Karpas-422 (cell line): ENCODE data around the gene RASA2. TPM values are rescaled to one million over a fixed set of nuclear protein-coding genes. Genes with fewer than 3 reads are reported as not detected.
"Not testable (repeated sequence)": the region's sequence is repeated elsewhere in the genome, so short reads cannot be mapped to it uniquely, and the experiment has no call there.

ENCODE experiments used
- DNase-seq: peaks from one replicate; pipeline ENCODE4 v3.0.0-alpha.2; 2015
- H2AFZ ChIP-seq: fragments of 200-600 bp; sonication (generic); 2 replicates; pipeline ENCODE4 v1.6.1; 2014; ENCODE audit warnings: antibody characterized with exemption, low read length, mixed read lengths
- H3K27ac ChIP-seq: fragments of 200-600 bp; sonication (generic); 2 replicates; pipeline ENCODE4 v1.5.1; 2014; ENCODE audit warnings: mild to moderate bottlenecking, low read length, moderate library complexity
- H3K27me3 ChIP-seq: fragments of 200-600 bp; sonication (generic); 2 replicates; pipeline ENCODE4 v1.6.1; 2014; ENCODE audit warnings: low read length, mixed read lengths
- H3K36me3 ChIP-seq: fragments of 200-600 bp; sonication (generic); 2 replicates; pipeline ENCODE4 v1.6.1; 2014; ENCODE audit warnings: low read length, mixed read lengths; ENCODE audit not compliant: insufficient read depth
- H3K4me1 ChIP-seq: fragments of 200-600 bp; sonication (generic); 2 replicates; pipeline ENCODE4 v1.6.1; 2014; ENCODE audit warnings: mild to moderate bottlenecking, low read length, mixed read lengths
- H3K4me2 ChIP-seq: fragments of 200-600 bp; sonication (generic); 2 replicates; pipeline ENCODE4 v1.6.1; 2014; ENCODE audit warnings: low read length, low read depth, mild to moderate bottlenecking; ENCODE audit not compliant: poor library complexity, severe bottlenecking
- H3K4me3 ChIP-seq: fragments of 200-600 bp; sonication (generic); 2 replicates; pipeline ENCODE4 v1.5.1; 2014; ENCODE audit warnings: mild to moderate bottlenecking, antibody characterized with exemption, low read length, mixed read lengths
- H3K79me2 ChIP-seq: fragments of 200-600 bp; sonication (generic); 2 replicates; pipeline ENCODE4 v1.6.1; 2014; ENCODE audit warnings: mild to moderate bottlenecking, low read length, mixed read lengths
- H3K9ac ChIP-seq: fragments of 200-600 bp; sonication (generic); 2 replicates; pipeline ENCODE4 v1.6.0; 2014; ENCODE audit warnings: low read length
- H3K9me2 ChIP-seq: fragments of 200-600 bp; sonication (generic), shearing (Covaris generic); replicated peaks from 2 replicates; pipeline ENCODE4 v1.6.0; 2014; ENCODE audit warnings: mild to moderate bottlenecking, low read length, moderate library complexity; ENCODE audit not compliant: insufficient read depth
- H3K9me3 ChIP-seq: fragments of 300-700, 200-600 bp; sonication (generic); 2 replicates; pipeline ENCODE4 v1.6.1; 2014; ENCODE audit warnings: low read length, mixed read lengths
- H4K20me1 ChIP-seq: fragments of 200-600 bp; sonication (generic); 2 replicates; pipeline ENCODE4 v1.6.1; 2014; ENCODE audit warnings: mild to moderate bottlenecking, antibody characterized with exemption, low read length, low read depth; ENCODE audit not compliant: insufficient read depth
- total RNA-seq: library from RNA; depleted of rRNA; stranded (reverse); fragments of >200 nt; shearing (Covaris generic); gene quantifications from 2 replicates; pipeline ENCODE4 v1.2.3, GENCODE V29; 2014; ENCODE audit warnings: low replicate concordance

RASA2 gene
- total RNA-seq, 1 experiment from 2014 or later, result 27.1 TPM

- peaks cover 32% of the 10 kb centered on the region for H3K36me3 ChIP-seq
- not testable (repeated sequence) for H3K4me2 ChIP-seq, H3K4me3 ChIP-seq, DNase-seq, H3K9me2 ChIP-seq, H3K27ac ChIP-seq, H3K27me3 ChIP-seq, H2AFZ ChIP-seq, H4K20me1 ChIP-seq, H3K4me1 ChIP-seq, H3K9me3 ChIP-seq, H3K9ac ChIP-seq
- H3K79me2 ChIP-seq, result peaks cover 51% of the 10 kb centered on the region
These were observed 49.2 kb downstream of the RASA2 start for GRCh38 chr3:141536017-141536416.

- H3K9ac ChIP-seq, result no peak overlapping the region
- no peak overlapping the region for H3K4me2 ChIP-seq
- H3K27ac ChIP-seq, result no peak overlapping the region
- H3K4me3 ChIP-seq, result no peak overlapping the region
- no peaks in the 10 kb centered on the region for H3K9me2 ChIP-seq
- no peak for DNase-seq
- no peak overlapping the region for H2AFZ ChIP-seq
- peaks cover 44% of the 10 kb centered on the region for H3K79me2 ChIP-seq
- H3K27me3 ChIP-seq, result no peaks in the 10 kb centered on the region
- no peaks in the 10 kb centered on the region for H3K4me1 ChIP-seq
- peaks cover 44% of the 10 kb centered on the region for H3K36me3 ChIP-seq
- no peaks in the 10 kb centered on the region for H4K20me1 ChIP-seq
- peaks cover 3% of the 10 kb centered on the region; the same call in 1 of the 2 replicates for H3K9me3 ChIP-seq
These were observed 51.0 kb downstream of the RASA2 start for GRCh38 chr3:141537856-141538255.

- no peak overlapping the region for H3K27ac ChIP-seq
- H3K79me2 ChIP-seq, result peaks cover 41% of the 10 kb centered on the region
- H3K4me3 ChIP-seq, result no peak overlapping the region
These were observed 51.9 kb downstream of the RASA2 start for GRCh38 chr3:141538568-141539240.

GRCh38 chr3:141539431-141540187 lies 52.8 kb downstream of the RASA2 start:
- no peak for DNase-seq
- H3K27me3 ChIP-seq, result no peaks in the 10 kb centered on the region
- peaks cover 39% of the 10 kb centered on the region for H3K79me2 ChIP-seq
- peaks cover 7% of the 10 kb centered on the region; the same call in 1 of the 2 replicates for H3K9me3 ChIP-seq
- no peaks in the 10 kb centered on the region for H3K4me1 ChIP-seq
- H3K36me3 ChIP-seq, result peaks cover 38% of the 10 kb centered on the region
- no peak overlapping the region for H3K27ac ChIP-seq
- H4K20me1 ChIP-seq, result no peaks in the 10 kb centered on the region
- H3K4me3 ChIP-seq, result no peak overlapping the region
- no peak overlapping the region for H3K9ac ChIP-seq
- no peak overlapping the region for H3K4me2 ChIP-seq
- no peaks in the 10 kb centered on the region for H3K9me2 ChIP-seq
- no peak overlapping the region for H2AFZ ChIP-seq

More at GRCh38 chr3:141538568-141539240, 51.9 kb downstream of the RASA2 start:
- H3K9me2 ChIP-seq, result no peaks in the 10 kb centered on the region
- H3K4me1 ChIP-seq, result no peaks in the 10 kb centered on the region
- no peaks in the 10 kb centered on the region for H3K27me3 ChIP-seq
- H3K36me3 ChIP-seq, result peaks cover 44% of the 10 kb centered on the region
- H3K4me2 ChIP-seq, result no peak overlapping the region
- H3K9me3 ChIP-seq, result peaks cover 7% of the 10 kb centered on the region; the same call in 1 of the 2 replicates
- no peak for DNase-seq
- no peak overlapping the region for H3K9ac ChIP-seq
- no peaks in the 10 kb centered on the region for H4K20me1 ChIP-seq
- no peak overlapping the region for H2AFZ ChIP-seq

- Histone ChIP-seq H3K4me1 (no peaks in the 10 kb centered on the region), H3K9me2 (no peaks in the 10 kb centered on the region), H3K9ac (no peak overlapping the region), H4K20me1 (no peaks in the 10 kb centered on the region), H3K4me3 (no peak overlapping the region), H3K4me2 (no peak overlapping the region), H3K79me2 (peaks cover 40% of the 10 kb centered on the region), H3K27ac (no peak overlapping the region), H3K36me3 (peaks cover 41% of the 10 kb centered on the region), H3K9me3 (peaks cover 7% of the 10 kb centered on the region; the same call in 1 of the 2 replicates), H3K27me3 (no peaks in the 10 kb centered on the region), H2AFZ (no peak overlapping the region)
- DNase-seq, result no peak
These were observed 53.7 kb downstream of the RASA2 start for GRCh38 chr3:141540531-141540930.

GRCh38 chr3:141542202-141542969 lies 55.6 kb downstream of the RASA2 start:
- Histone ChIP-seq H3K79me2 (peaks cover 47% of the 10 kb centered on the region), H3K4me2 (no peak overlapping the region), H3K9ac (no peak overlapping the region), H2AFZ (no peak overlapping the region), H3K9me2 (no peaks in the 10 kb centered on the region), H3K36me3 (peaks cover 39% of the 10 kb centered on the region), H3K27ac (no peak overlapping the region), H3K27me3 (no peaks in the 10 kb centered on the region), H4K20me1 (no peaks in the 10 kb centered on the region), H3K4me1 (no peaks in the 10 kb centered on the region), H3K9me3 (peaks cover 7% of the 10 kb centered on the region; the same call in 1 of the 2 replicates), H3K4me3 (no peak overlapping the region)
- DNase-seq, result no peak

GRCh38 chr3:141542989-141543388 lies 56.2 kb downstream of the RASA2 start:
- Histone ChIP-seq H3K9me3 (peaks cover 12% of the 10 kb centered on the region), H3K27me3 (no peaks in the 10 kb centered on the region), H3K79me2 (peaks cover 53% of the 10 kb centered on the region), H3K9ac (no peak overlapping the region), H3K9me2 (no peaks in the 10 kb centered on the region), H3K4me3 (no peak overlapping the region), H2AFZ (no peak overlapping the region), H3K4me1 (no peaks in the 10 kb centered on the region), H3K36me3 (peaks cover 44% of the 10 kb centered on the region), H3K4me2 (no peak overlapping the region), H4K20me1 (no peaks in the 10 kb centered on the region), H3K27ac (no peak overlapping the region)
- DNase-seq, result no peak

GRCh38 chr3:141544697-141545096 lies 57.9 kb downstream of the RASA2 start:
- Histone ChIP-seq H3K36me3 (peaks cover 48% of the 10 kb centered on the region), H3K9me3 (peaks cover 13% of the 10 kb centered on the region), H3K4me2 (no peak overlapping the region), H2AFZ (no peak overlapping the region), H3K27me3 (no peaks in the 10 kb centered on the region), H4K20me1 (no peaks in the 10 kb centered on the region), H3K27ac (no peak overlapping the region), H3K4me1 (no peaks in the 10 kb centered on the region), H3K79me2 (peaks cover 54% of the 10 kb centered on the region), H3K9me2 (no peaks in the 10 kb centered on the region), H3K4me3 (no peak overlapping the region), H3K9ac (no peak overlapping the region)
- DNase-seq, result no peak
